ENCODE data around the gene DCHS1. TPM values are rescaled to one million over a fixed set of nuclear protein-coding genes. Genes with fewer than 3 reads are reported as not detected.
A peak's percentile ranks its signal among the peaks of the same experiment; 100 is the strongest.

DCHS1 gene
- total RNA-seq, 1 experiment from 2014 or later = 0.18 TPM

DNA sequence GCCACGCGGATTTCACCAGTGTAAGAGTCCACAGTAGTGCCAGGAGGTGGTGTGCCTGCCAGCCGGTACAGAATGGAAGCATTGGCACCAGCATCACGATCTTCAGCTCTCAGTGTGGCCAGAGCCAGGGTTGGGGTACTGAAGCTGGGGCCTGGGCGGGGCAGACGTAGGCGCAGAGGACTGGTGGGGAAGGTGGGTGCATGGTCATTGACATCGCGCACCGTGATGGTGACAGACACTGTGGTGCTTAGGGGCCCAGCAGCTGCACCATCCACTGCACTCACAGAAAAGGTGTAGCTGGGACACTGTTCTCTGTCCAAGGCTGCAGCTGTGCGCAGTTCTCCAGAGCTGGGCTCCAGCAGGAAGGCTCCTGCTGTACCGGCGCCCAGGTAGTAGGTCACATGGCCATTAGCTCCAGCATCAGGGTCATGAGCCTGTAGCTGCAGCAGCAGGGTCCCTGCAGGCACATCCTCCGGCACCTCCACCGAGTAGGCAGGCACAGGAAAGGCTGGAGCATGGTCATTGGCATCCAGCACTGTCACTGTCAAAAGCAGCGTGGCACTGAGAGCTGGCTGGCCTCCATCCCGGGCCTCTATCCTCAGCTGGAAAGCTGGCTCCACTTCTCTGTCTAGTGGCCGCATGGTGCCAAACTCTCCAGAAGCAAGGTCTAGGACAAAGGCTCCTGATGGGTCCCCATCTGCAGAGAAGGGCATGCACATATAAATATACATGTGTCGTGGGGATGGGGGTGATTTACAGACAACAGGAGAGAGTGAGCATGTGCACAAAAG, 28.4 kb downstream of the DCHS1 start:
- no peak for DNase-seq (ENCODE audit: low spot score)

DNA sequence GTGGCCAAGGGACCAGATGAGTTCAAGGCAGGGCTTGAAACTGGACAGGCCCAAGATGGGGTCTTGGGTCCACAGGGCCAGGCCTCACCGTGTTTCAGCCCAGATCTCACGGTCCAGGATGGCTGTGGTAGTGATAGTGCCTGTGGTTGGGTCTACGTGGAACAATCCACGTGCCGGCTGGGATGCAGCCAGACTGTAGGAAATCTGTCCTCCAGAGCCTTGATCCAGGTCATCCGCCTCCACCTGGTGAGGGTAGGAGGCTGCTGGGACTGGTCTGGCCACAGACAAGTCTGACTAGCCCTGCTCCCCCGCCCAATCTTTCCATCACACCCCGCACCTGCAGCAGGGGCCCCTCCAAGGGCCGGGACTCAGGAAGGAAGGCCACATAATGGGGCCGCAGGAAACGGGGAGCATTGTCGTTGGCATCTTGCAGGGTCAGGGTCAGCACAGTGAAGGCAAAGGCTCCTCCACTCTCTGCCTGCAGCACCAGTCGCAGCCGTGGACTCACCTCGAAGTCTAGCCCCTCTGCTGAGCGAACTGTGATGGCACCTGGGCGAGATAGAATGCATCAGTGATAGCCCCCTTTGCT, 29.7 kb downstream of the DCHS1 start:
- no peak for DNase-seq (ENCODE audit: low spot score)

DNA sequence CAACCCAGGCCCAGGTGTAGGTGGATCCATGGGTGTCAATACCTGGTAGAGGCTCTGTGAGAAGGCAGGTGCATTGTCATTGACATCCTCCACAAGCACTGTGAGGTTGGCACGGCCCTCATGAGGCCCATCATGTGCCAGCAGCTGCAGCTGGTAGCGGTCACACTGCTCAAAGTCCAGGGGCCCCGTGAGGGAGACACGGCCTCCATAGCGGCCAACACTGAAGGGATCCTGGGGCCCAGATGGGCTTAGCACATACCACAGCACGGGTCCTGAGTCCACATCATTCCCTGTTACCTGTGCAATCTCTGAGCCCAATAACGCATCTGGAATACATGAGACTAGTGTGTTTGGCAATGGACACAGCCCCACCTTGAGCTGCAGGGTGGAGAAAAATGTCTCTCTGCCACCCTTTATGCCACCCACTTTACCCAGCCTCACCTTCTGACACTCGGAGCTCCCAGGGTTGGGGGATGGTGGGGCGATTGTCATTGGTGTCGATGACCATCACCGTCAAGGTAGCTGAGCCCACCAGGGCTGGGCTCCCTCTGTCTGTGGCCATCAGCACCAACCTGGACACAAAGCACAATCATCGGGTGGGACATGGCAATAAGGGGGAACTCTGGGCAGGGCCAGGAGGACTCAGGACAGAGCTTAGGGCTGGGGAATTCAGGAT, 30.3 kb downstream of the DCHS1 start:
- DNase-seq (ENCODE audit: low spot score) = no peak

DNA sequence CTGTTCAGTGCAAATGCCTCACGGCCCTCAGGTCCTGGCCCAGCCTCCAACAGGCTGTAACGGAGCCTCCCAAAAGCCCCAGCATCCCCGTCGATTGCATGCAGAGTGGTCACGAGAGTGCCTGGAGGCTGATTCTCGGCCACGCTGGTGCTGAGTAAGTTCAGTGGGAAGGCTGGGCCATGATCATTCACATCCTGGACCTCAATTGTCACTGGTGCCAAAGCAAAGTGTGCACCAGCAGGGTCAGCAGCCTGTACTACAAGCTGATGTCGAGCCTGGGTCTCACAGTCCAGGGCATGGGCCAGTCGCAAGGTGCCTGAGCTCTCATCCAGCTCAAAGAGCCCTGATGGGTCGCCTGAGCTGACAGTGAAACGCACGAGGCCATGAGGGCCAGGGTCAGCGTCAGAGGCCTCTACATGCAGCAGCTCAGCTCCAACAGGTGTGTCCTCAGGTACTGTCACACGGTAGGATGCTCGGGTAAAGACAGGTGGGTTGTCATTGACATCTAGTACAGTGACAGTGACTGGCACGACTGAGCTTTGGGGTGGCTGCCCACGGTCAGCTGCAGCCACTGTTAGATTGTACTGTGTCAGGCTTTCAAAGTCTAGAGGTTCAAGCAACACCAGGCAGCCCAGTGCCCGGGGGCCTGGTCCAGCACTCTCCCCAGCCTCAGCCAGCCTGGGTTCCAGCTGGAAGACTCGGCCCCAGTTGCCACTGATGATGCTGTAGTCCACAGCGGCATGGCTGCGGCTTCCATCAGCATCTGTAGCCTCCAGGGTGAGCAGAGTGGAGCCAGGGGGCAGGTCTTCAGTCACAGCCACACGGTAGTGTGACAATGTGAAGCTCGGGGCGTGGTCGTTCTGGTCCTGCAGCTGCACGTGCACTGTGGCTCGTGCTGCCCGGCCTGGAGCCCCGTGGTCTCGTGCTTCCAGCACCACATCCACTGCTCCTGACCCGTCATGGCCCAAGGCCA, 31.9 kb downstream of the DCHS1 start:
- DNase-seq (ENCODE audit: low spot score) = no peak

GRCh38 chr11:6622261-6623171, 33.1 kb downstream of the DCHS1 start:
- DNase-seq (ENCODE audit: low spot score) = no peak

GRCh38 chr11:6621711-6622211, 33.8 kb downstream of the DCHS1 start:
- DNase-seq (ENCODE audit: low spot score) = no peak

DNA sequence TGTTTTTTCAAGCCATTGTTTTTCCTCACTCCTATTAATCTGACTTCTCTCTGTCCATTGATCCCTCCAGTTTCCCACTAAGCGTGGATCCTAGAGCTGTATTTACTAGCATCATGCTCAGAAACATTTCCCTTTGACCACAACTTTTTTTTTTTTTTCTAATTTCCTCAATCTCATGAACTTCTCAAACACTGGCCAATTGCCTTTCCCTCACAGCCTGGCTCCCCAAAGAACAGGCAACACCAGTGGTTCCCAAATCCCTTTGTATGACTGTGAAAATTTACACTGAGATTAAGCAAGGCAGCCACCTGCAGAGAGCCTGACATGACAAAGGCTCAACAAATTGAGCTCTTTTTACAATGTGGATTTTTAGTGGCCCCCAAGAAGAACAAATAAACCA, 35.0 kb downstream of the DCHS1 start:
- DNase-seq (ENCODE audit: low spot score) = no peak

- peak; percentile 97 for DNase-seq (ENCODE audit: low spot score)
Measured at GRCh38 chr11:6619004-6619745, 36.4 kb downstream of the DCHS1 start, which contains the start of gene TPP1. Gene TPP1 (minus strand): TSS chr11:6619422. CDS start chr11:6619400, 22 bp downstream.

- DNase-seq (ENCODE audit: low spot score) = peak; percentile 33
Measured at GRCh38 chr11:6618117-6619003, 37.2 kb downstream of the DCHS1 start.

- DNase-seq (ENCODE audit: low spot score) = no peak
Measured at GRCh38 chr11:6617315-6617781, 38.3 kb downstream of the DCHS1 start.

DNA sequence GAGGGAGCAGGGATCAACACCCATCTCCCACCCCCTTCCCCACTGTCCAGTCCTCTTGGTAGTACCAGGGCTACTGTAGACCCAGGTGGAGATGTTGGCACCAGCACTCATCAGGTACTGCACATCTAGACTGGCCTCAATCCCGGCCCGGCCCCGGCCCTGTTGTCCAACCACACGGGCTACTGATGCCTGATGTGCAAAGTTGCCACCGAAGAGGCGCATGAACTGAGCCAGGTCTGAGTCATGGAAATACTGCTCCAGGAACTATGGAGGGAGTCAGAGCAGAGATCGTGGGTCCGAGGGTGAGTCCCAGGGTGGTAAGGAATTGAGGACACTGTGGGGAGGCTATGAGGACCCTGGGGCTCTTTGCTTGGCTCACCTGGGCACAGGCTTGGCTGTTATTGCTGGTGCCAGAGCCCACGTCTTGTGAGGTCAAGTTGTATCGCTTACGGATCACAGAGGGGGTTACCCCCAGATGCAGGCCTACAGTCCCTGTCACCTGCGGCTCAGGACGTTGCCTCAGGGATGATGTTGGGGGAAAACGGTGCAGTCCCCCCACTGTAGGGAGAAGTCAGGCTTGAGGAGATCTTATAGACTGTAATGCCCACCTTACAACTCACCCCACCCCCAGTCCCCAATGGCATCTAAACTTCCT, 38.9 kb downstream of the DCHS1 start:
- no peak for DNase-seq (ENCODE audit: low spot score)

DNA sequence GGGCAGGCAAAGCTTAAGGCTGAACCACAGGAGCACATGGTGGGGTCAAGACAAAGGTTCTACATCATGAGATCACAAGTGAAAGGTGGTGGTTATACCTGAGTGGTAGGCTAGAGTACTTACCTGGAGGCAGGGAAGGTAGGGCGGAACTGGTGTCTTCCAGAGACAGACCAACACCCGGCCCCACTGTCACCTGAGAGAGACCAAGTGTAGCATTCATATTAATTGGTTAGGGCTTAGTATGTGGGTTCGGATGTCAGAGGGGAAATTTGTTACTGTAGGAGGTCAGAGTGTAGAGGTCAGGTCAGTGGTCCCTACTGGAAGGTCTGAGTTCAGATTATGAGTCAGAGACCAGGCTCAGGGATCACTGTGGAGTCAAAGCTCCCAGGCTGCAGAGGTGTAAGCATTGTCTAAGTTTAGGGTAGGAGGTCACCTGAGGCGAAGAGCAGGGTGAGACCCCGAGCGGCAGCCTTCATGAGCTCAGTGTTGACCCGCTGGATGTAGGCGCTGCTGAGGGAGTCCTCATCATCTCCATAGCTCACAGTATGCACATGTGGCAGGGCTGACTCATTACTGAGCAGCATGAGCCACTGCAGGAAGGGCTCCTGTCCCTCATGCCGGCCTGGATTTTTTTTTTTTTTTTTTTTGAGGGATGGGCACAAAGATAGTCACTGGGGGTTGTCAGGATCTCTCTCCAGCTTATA, 39.6 kb downstream of the DCHS1 start:
- DNase-seq (ENCODE audit: low spot score) = no peak

DNA sequence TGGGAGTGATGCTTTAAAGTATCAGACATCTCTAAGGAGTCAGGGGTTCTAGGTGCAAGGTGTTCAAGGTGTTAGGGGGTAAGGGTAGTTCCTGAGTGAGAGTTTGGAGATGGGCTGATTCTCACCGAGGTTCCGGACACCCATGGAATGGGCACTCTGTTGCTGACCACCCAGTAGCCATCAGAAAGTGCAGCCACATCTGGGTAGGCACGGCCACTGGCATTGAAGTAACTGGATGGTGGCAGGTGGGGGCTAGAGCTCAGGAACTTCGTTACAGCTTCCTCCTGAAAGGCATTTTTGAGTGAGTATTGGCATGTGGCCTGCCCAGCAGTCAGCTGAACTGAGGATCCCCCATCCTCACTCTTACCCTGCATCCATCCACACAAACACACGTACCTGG, 40.6 kb downstream of the DCHS1 start:
- DNase-seq (ENCODE audit: low spot score) = no peak

DNA sequence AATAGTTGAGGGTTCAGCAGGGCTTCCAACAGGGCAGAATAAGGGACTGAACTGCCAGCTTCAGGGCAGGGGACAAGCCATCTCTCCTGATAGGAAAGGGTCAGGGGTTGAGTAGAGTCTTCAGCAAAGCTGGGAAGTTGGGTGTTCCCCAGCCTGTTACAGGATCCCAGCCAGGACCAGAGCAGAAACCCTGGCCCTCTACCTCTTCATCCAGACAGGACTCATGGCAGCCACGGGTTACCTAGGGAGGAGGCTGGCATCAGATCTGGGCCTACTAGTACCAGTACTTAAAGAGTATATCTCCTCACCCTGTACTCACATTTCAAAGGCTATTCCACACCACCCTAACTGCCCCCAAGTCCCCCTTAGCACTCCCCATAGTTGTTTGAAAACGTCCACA, 41.2 kb downstream of the DCHS1 start:
- no peak for DNase-seq (ENCODE audit: low spot score)

- DNase-seq (ENCODE audit: low spot score) = no peak
Measured at GRCh38 chr11:6613496-6613895, 42.1 kb downstream of the DCHS1 start.

- peak; percentile 98 for DNase-seq (ENCODE audit: low spot score)
Measured at GRCh38 chr11:6612213-6613041, 43.2 kb downstream of the DCHS1 start, which contains the start of gene TAF10. Gene TAF10 (minus strand): TSS chr11:6612216. CDS start chr11:6612189, 27 bp downstream.

Measured in HT-29 (cell line).